Measurements from ENCODE around the gene HACL1.

HACL1 gene

GRCh38 chr3:15531346-15531745, 70.0 kb downstream of the HACL1 start:
- ATAC-seq, result no peak
- Mint-ChIP-seq H3K4me1 (peaks cover 10% of the 10 kb centered on the region), H3K27ac (no peak overlapping the region), H3K4me3 (no peak overlapping the region), H3K27me3 (no peaks in the 10 kb centered on the region), H3K9me3 (no peaks in the 10 kb centered on the region), H3K36me3 (no peaks in the 10 kb centered on the region)

GRCh38 chr3:15528854-15529537, 72.4 kb downstream of the HACL1 start:
- Mint-ChIP-seq H3K27ac (no peak overlapping the region), H3K4me3 (no peak overlapping the region), H3K9me3 (peaks cover 3% of the 10 kb centered on the region), H3K4me1 (no peaks in the 10 kb centered on the region), H3K36me3 (no peaks in the 10 kb centered on the region), H3K27me3 (no peaks in the 10 kb centered on the region)
- ATAC-seq, result no peak

DNA sequence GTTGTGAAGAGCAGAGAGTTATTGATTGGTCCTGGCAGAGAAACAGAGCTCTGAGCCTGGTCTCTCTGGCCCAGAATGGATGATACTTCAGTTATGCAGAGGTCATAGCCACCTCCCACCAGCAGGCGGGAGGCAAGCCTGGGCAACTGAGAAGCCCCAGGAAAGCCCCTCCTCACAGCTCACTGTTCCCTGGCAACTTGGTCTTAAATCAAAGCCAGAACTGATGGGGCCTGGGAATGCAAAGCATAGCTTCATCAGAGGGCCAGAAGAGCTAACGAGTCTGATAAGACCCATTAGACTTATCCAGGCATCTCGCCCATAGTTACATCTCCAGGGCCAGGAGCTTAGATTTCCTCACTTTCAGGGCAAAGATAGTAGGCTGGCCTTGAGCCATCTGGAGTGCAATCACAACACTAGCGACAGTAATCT, 74.3 kb downstream of the HACL1 start:
- Mint-ChIP-seq H3K36me3 (no peaks in the 10 kb centered on the region), H3K4me1 (no peaks in the 10 kb centered on the region), H3K9me3 (peaks cover 3% of the 10 kb centered on the region), H3K4me3 (no peak overlapping the region), H3K27me3 (no peaks in the 10 kb centered on the region), H3K27ac (no peak overlapping the region)
- ATAC-seq, result no peak

- Mint-ChIP-seq H3K4me3 (no peak overlapping the region), H3K27me3 (peaks cover 11% of the 10 kb centered on the region)
- ATAC-seq, result no peak
Measured at GRCh38 chr3:15525790-15526189, 75.6 kb downstream of the HACL1 start.

DNA sequence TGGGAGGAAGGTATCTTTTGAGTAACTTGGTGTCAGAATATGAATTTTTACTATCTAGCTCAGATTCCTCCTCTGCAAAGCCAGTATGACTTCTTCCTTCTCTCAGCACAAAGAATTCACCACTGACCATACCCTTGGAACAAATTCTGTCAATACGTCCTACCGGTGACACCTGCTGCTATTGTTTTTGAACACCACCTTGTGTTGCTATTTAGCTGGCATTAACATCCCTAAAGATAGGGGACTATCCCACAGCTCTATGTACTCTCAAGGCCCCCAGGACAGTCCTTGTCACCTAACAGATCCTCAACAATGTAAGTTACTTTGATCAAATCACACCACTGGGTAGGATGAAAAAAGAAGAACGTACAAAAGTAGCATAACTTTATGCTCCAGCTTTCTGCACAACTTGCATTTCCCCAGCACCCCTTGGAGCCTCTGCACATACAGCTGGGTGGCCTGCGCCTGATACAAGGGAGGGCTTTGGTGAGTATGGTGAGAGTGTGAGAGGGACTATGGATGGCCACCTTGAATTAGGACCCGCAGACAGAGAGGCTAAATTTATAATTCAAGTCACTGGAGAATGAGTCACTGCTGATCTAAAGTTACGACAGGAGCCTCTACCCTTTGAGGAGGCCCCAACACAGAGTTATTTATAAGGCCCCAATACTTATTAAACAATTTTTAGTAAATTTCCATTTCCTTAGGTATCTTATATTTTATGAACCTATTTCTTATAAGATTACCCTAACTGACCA, 77.5 kb downstream of the HACL1 start:
- no peak overlapping the region for H3K27ac Mint-ChIP-seq
- H3K4me1 Mint-ChIP-seq, result peaks cover 9% of the 10 kb centered on the region
- H3K9me3 Mint-ChIP-seq, result peaks cover 3% of the 10 kb centered on the region
- no peak for ATAC-seq
- H3K36me3 Mint-ChIP-seq, result no peaks in the 10 kb centered on the region
- H3K27me3 Mint-ChIP-seq, result peaks cover 16% of the 10 kb centered on the region
- no peak overlapping the region for H3K4me3 Mint-ChIP-seq

More at GRCh38 chr3:15525790-15526189, 75.6 kb downstream of the HACL1 start:
- Mint-ChIP-seq H3K9me3 (peaks cover 3% of the 10 kb centered on the region), H3K36me3 (no peaks in the 10 kb centered on the region), H3K4me1 (peaks cover 9% of the 10 kb centered on the region), H3K27ac (no peak overlapping the region)

GRCh38 chr3:15522016-15522415, 79.4 kb downstream of the HACL1 start:
- H3K4me3 Mint-ChIP-seq, result no peak overlapping the region
- H3K27ac Mint-ChIP-seq, result no peak overlapping the region
- H3K36me3 Mint-ChIP-seq, result no peaks in the 10 kb centered on the region
- H3K4me1 Mint-ChIP-seq, result peaks cover 9% of the 10 kb centered on the region
- peaks cover 16% of the 10 kb centered on the region for H3K27me3 Mint-ChIP-seq
- peaks cover 3% of the 10 kb centered on the region for H3K9me3 Mint-ChIP-seq
- no peak for ATAC-seq

DNA sequence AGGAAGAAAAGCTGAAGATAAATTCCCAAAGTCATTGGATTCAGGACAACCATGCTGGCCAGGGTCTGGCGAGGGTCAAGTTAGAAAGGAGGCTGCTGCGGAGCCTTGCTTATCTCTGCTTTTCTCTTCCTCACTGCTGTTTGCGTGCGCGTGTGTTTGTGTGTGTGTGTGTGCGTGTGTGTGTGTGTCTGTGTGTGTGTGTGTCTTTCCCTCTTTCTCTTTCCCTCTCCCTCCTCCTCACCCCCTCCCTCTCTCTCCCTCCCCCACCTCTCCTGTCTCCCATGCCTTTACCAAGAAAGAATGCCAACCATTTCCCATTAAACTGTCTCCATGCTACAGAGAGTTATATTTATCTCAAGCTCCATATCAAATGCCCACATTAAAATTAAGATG, 79.8 kb downstream of the HACL1 start, which contains the start of gene COLQ:
Gene COLQ (minus strand): TSS at position 134 of the 393 bp plus-strand sequence. CDS start 81 bp downstream, at position 53.
- Mint-ChIP-seq H3K4me3 (no peak within 1 kb of the TSS), H3K36me3 (no peaks in the 10 kb centered on the region), H3K4me1 (peaks cover 9% of the 10 kb centered on the region), H3K9me3 (peaks cover 3% of the 10 kb centered on the region), H3K27me3 (peaks cover 16% of the 10 kb centered on the region), H3K27ac (peak within 1 kb of the TSS; percentile 15)
- no peak for ATAC-seq

DNA sequence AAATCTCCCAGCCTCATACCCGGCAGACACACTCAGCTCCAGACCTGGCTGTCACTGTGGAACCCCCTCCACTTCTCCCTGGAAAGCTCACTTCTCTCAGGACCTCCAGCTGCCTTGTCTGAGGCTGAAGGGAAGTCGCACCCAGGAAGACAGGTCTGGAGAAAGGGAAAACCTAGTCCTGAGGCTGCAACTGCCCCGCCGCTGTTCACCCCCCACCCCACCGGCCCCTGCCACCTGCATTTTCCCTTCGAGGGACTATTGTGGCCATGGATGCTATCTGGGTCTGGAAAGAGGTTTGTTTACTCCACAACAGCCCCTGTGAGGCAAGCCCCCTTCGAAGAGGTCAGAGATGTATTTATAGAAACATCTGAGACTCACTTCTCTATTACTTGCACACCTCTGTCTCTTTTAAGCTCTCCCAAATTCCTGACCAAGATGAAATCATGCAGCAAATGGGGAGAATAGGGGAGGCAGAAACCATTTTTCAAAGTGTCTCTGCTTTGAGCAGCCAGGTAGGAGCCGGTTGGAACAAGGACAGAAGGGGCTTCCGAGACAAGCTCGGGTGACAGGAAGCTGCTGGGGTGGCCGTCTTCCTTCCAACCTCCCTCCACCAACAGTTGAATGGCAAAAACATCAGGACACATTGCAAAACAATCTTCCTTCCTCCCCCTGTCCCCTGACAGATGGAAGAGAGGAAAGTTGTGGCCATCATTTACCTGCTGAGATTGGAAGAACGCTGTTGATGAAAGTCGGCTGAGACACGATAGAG, 80.4 kb downstream of the HACL1 start:
- Mint-ChIP-seq H3K4me3 (no peak overlapping the region), H3K27me3 (peaks cover 16% of the 10 kb centered on the region), H3K9me3 (peaks cover 3% of the 10 kb centered on the region), H3K27ac (peak overlapping the region; percentile 15), H3K36me3 (no peaks in the 10 kb centered on the region), H3K4me1 (peaks cover 9% of the 10 kb centered on the region)
- no peak for ATAC-seq

DNA sequence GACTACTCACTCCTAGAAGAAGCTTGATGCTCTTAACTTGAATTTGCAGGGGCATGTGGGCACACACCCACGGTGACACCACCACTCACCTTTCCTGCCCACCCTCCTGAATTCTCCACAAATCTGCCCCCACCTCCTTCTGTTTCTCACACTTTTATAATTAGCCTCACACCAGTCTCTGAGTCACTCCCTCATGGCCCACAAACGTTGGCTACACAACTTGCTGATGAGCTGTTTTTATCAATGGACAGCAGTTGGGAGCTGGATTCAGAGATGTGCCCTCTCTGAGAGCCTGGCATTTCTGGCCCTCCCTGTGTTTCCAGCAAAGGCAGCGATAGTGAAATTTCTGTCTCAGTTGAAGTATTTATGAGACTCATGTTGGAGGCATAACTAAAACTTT, 81.2 kb downstream of the HACL1 start:
- no peak for ATAC-seq
- Mint-ChIP-seq H3K4me3 (no peak overlapping the region), H3K36me3 (no peaks in the 10 kb centered on the region), H3K9me3 (no peaks in the 10 kb centered on the region), H3K4me1 (peaks cover 9% of the 10 kb centered on the region), H3K27me3 (peaks cover 16% of the 10 kb centered on the region), H3K27ac (no peak overlapping the region)

DNA sequence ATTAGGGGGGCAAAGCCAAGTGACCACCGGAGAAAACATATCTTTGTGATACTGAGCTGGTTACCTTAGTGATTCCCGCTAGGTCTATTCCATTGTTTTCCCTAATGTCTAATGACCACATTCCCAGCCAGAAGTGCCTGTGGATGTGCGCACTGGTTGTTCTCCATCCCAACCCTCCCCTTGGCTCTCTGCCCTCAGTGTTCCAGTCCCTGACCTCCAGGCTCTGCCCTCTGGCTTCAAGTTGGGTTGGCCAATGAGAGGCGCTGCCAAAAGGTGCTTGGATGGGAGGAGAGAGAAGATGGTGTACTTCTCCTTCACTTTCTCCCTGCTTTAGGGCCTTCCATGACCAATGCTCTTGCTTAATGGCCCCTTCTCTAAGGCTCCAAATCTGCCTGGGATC, 82.3 kb downstream of the HACL1 start:
- ATAC-seq, result no peak
- H3K27me3 Mint-ChIP-seq, result peaks cover 16% of the 10 kb centered on the region
- H3K4me1 Mint-ChIP-seq, result peaks cover 13% of the 10 kb centered on the region
- H3K4me3 Mint-ChIP-seq, result no peak overlapping the region
- no peaks in the 10 kb centered on the region for H3K9me3 Mint-ChIP-seq
- no peaks in the 10 kb centered on the region for H3K36me3 Mint-ChIP-seq
- H3K27ac Mint-ChIP-seq, result no peak overlapping the region

DNA sequence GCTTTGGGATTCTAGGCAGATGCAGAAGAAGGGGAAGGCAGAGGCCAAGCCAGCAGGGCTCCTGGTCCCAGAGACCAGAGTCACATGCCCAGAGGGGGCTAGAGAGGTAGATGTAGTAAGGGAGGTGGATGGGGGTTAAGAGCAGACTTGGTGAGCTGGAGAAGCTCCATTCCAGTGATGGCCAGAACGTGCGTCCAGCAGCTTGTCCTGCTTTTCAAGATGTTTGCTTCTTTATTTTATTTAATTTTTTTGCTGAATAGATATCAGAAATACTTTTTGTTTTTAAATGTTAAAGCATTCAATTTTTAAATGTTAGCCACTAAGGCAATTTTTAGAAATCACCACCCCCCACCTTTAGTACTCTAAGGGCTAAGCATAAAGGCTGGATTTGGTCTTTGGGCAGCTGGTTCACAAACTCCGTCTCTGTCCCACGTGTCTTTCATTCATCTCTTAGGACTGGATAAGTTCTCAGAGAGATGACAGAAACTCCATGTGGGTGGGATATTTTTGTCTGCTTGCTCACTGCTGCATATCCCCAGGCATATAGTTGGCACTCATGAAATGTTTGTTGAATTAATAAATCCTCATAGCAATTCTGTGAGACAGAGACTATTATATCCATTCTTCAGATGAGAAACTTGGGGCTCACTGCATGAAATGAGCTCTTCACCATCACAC, 86.6 kb downstream of the HACL1 start:
- Mint-ChIP-seq H3K27ac (no peak overlapping the region), H3K36me3 (no peaks in the 10 kb centered on the region), H3K4me1 (peaks cover 4% of the 10 kb centered on the region), H3K9me3 (no peaks in the 10 kb centered on the region), H3K4me3 (no peak overlapping the region), H3K27me3 (peaks cover 11% of the 10 kb centered on the region)
- no peak for ATAC-seq

GRCh38 chr3:15513810-15514662, 87.3 kb downstream of the HACL1 start:
- Mint-ChIP-seq H3K27ac (no peak overlapping the region), H3K27me3 (peaks cover 11% of the 10 kb centered on the region), H3K9me3 (no peaks in the 10 kb centered on the region), H3K4me3 (no peak overlapping the region), H3K4me1 (peaks cover 4% of the 10 kb centered on the region), H3K36me3 (no peaks in the 10 kb centered on the region)
- no peak for ATAC-seq

DNA sequence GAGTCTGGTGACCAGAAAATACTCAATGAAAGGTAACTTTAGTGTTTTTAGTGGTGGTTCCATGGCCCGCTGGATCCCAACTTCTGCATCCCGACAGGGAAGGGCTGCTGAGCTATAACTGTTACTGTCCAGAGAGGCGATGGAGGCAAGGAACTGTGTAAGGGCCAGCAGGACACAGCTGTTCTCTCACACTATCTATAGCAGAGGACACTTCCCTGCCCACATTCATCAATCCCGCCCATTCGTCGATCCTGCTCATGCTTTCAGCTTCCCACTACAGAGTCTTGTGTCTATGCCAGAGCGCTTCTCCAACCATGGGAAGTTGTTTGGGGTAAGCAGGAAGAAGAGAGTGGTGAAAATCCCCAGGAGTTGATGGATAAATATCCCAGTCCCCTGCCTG, 88.3 kb downstream of the HACL1 start:
- Mint-ChIP-seq H3K27me3 (peaks cover 11% of the 10 kb centered on the region), H3K4me1 (peaks cover 4% of the 10 kb centered on the region), H3K9me3 (no peaks in the 10 kb centered on the region), H3K27ac (no peak overlapping the region), H3K36me3 (no peaks in the 10 kb centered on the region), H3K4me3 (no peak overlapping the region)
- no peak for ATAC-seq

DNA sequence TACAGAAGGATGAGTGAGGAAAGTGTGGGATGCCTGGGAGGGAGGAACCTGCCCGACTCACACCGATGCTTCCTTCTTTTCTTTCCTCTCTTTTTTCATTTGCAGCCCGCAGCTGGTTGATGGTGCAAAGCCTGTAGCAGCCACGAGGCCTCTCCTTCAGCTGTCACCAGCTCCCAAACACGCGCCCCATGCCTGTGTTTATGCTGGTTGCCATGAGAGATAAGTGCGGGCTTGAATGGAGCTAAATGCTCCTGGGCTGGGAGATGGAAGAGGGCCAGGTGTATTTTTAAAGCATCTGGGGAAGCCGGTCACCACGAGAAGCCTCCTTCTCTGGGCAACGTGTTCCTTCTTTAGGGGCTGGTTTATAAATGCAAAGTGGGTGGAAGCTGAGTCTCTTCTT, 89.2 kb downstream of the HACL1 start:
- Mint-ChIP-seq H3K4me3 (no peak overlapping the region), H3K27ac (no peak overlapping the region), H3K36me3 (no peaks in the 10 kb centered on the region), H3K4me1 (peaks cover 4% of the 10 kb centered on the region), H3K9me3 (no peaks in the 10 kb centered on the region), H3K27me3 (peaks cover 11% of the 10 kb centered on the region)
- no peak for ATAC-seq
